GM12878 (cell line): ENCODE data around the gene LHFPL3. TPM values are rescaled to one million over a fixed set of nuclear protein-coding genes. Genes with fewer than 3 reads are reported as not detected.

Experiments
- ATAC-seq: fragments of 200-7000 bp; cut with Tn5 transposase; 3 replicates; pipeline ENCODE4 v1.9.1; 2020; ENCODE audit warnings: mild to moderate bottlenecking, moderate library complexity
- BruUV-seq: library from RNA; stranded (reverse); fragments of 400-500 nt; replicated peaks from 2 replicates; lab custom pipeline; 2021; lab: Mats Ljungman, UMichigan
- CTCF ChIA-PET: fragments of 300-600 bp; sonication (Branson Sonifier 250); formaldehyde crosslinking; extraction: SDS; loops from one replicate; lab custom pipeline; 2021; ENCODE audit warnings: inconsistent platforms; lab: Yijun Ruan, JAX
- POLR2A ChIA-PET: fragments of 350-600 bp; formaldehyde crosslinking; extraction: SDS; loops from one replicate; lab custom pipeline; 2021; ENCODE audit warnings: inconsistent platforms; lab: Charles Lee
- RAD21 ChIA-PET: fragments of 300-600 bp; sonication (Branson Sonifier 250); formaldehyde crosslinking; loops from one replicate; lab custom pipeline; 2023; ENCODE audit warnings: antibody characterized with exemption; ENCODE audit not compliant: unreplicated experiment; lab: Charles Lee
- SMC1A ChIA-PET: fragments of 300-600 bp; sonication (Branson Sonifier 250); formaldehyde crosslinking; loops from one replicate; lab custom pipeline; 2023; ENCODE audit not compliant: unreplicated experiment, uncharacterized antibody; lab: Charles Lee
- DNase-seq: peaks from one replicate; pipeline ENCODE4 v3.0.0-alpha.2; 2011; ENCODE audit warnings: low read depth, low spot score
- FAIRE-seq: peaks from 3 replicates; lab custom pipeline; 2011; peaks lifted over from hg19 to GRCh38; lab: Jason Lieb, UNC
- H2AFZ ChIP-seq: 2 replicates; pipeline ENCODE4 v1.6.0; 2011; ENCODE audit warnings: low read depth, low read length, control low read depth; ENCODE audit not compliant: control insufficient read depth
- H3K27ac ChIP-seq: 2 replicates; pipeline ENCODE4 v1.5.1; 2011; ENCODE audit warnings: control low read depth; ENCODE audit not compliant: control insufficient read depth, insufficient read depth
- H3K27me3 ChIP-seq, 2 experiments: replicated peaks in 1 of 2; 2 replicates each; pipeline versions ENCODE4 v1.6.0 to v1.6.1; 2011; ENCODE audit warnings: low read length in 1 of 2; ENCODE audit not compliant: control insufficient read depth in 2 of 2, insufficient read depth in 2 of 2
- H3K36me3 ChIP-seq, 2 experiments: 2 replicates each; pipeline ENCODE4 v1.5.1; 2011; ENCODE audit warnings: low read length in 1 of 2; ENCODE audit not compliant: control insufficient read depth in 2 of 2, insufficient read depth in 2 of 2
- H3K4me1 ChIP-seq: 2 replicates; pipeline ENCODE4 v1.6.1; 2011; ENCODE audit warnings: mild to moderate bottlenecking, low read length, moderate library complexity, mixed read lengths; ENCODE audit not compliant: control insufficient read depth, insufficient read depth
- H3K4me2 ChIP-seq: 2 replicates; pipeline ENCODE4 v1.6.0; 2011; ENCODE audit warnings: control low read depth; ENCODE audit not compliant: control insufficient read depth, insufficient read depth
- H3K4me3 ChIP-seq: fragments of 200-600 bp; sonication (generic); 2 replicates; pipeline ENCODE4 v1.5.1; 2016
- H3K79me2 ChIP-seq: 2 replicates; pipeline ENCODE4 v1.6.0; 2011; ENCODE audit warnings: low read length; ENCODE audit not compliant: control insufficient read depth, insufficient read depth
- H3K9ac ChIP-seq: 2 replicates; pipeline ENCODE4 v1.8.0; 2011; ENCODE audit warnings: low read length, control low read depth, mixed read lengths; ENCODE audit not compliant: control insufficient read depth, insufficient read depth
- H3K9me3 ChIP-seq: replicated peaks from 3 replicates; pipeline ENCODE4 v1.5.1; 2011; ENCODE audit warnings: mild to moderate bottlenecking, low read length; ENCODE audit not compliant: control insufficient read depth, insufficient read depth
- H4K20me1 ChIP-seq: 2 replicates; pipeline ENCODE4 v1.6.0; 2011; ENCODE audit not compliant: control insufficient read depth, insufficient read depth
- CHD1 ChIP-seq: IDR thresholded peaks from 2 replicates; pipeline ENCODE4 v1.6.1; 2012; ENCODE audit warnings: low read depth, low read length, improper control_type of control experiment
- MEF2B ChIP-seq: fragments of 450-650 bp; IDR thresholded peaks from 2 replicates; pipeline ENCODE4 v1.6.1; 2018; ENCODE audit warnings: mild to moderate bottlenecking, moderate library complexity; ENCODE audit not compliant: partially characterized antibody, poor library complexity, severe bottlenecking
- RFX5 ChIP-seq: IDR thresholded peaks from 2 replicates; pipeline ENCODE4 v1.6.1; 2011; ENCODE audit warnings: low read depth, low read length, improper control_type of control experiment
- SIN3A ChIP-seq: IDR thresholded peaks from 2 replicates; pipeline ENCODE4 v1.6.1; 2012; ENCODE audit warnings: low read depth, low read length, improper control_type of control experiment
- SMC3 ChIP-seq: IDR thresholded peaks from 2 replicates; pipeline ENCODE4 v1.6.1; 2011; ENCODE audit warnings: low read length, improper control_type of control experiment, borderline replicate concordance
- SP1 ChIP-seq: IDR thresholded peaks from one replicate; pipeline ENCODE4 v1.6.1; 2011; ENCODE audit warnings: low read depth, low read length
- TCF3 ChIP-seq: IDR thresholded peaks from 2 replicates; pipeline ENCODE4 v1.6.1; 2012; ENCODE audit warnings: low read depth, mild to moderate bottlenecking, low read length, borderline replicate concordance; ENCODE audit not compliant: insufficient read depth
- TCF7 ChIP-seq: IDR thresholded peaks from 2 replicates; pipeline ENCODE4 v1.6.1; 2014; ENCODE audit warnings: antibody characterized with exemption, borderline replicate concordance
- WGBS: methylation state at CpG from one replicate; pipeline ENCODE4 v1.1.6; 2016; ENCODE audit warnings: low lambda C conversion rate; ENCODE audit not compliant: insufficient replicate concordance, insufficient coverage; ENCODE audit errors: missing lambda C conversion rate; 5-methylcytosine and 5-hydroxymethylcytosine counted together
- in situ Hi-C: fragments of 300-500 bp; cut with MboI; formaldehyde crosslinking; loops from 9 replicates; pipeline ENCODE4 v1.14.3; 2018; ENCODE audit warnings: mixed read lengths
- intact Hi-C: fragments of 100-400 bp; cut with micrococcal nuclease; formaldehyde crosslinking; loops from one replicate; pipeline ENCODE4 v1.14.2; 2022; ENCODE audit not compliant: unreplicated experiment
- polyA plus RNA-seq, 11 experiments: library from polyadenylated mRNA; depleted of rRNA in 4 of 11; unstranded in 6 of 11; stranded (reverse) in 5 of 11; fragments of >200 nt; fragmentation: Nextera tagmentation in 4 of 11; fragmentation: Illumina TruSeq in 1 of 11; extraction: Ambion mirVana in 4 of 11; extraction: Trizol in 1 of 11; gene quantifications; 1 replicate in 1 of 11; 2 replicates in 10 of 11; pipeline versions ENCODE4 v1.2.1 to v1.2.3, GENCODE V29; 2011 to 2016; ENCODE audit warnings: inconsistent platforms in 2 of 11, missing spikeins in 2 of 11, low read depth in 1 of 11
- total RNA-seq, 4 experiments: library from RNA; depleted of rRNA in 3 of 4; stranded (reverse); fragments of >200 nt in 3 of 4; fragmentation: Illumina TruSeq in 1 of 4; extraction: Trizol in 1 of 4; gene quantifications; 2 replicates each; pipeline versions ENCODE4 v1.2.1 to v1.2.3, GENCODE V29; 2013 to 2021
- TF ChIP-seq, protein P1 (sequence below): fragments of 450-650 bp; IDR thresholded peaks from 2 replicates; pipeline ENCODE4 v1.6.1; 2016; ENCODE audit warnings: mild to moderate bottlenecking

The LHFPL3 gene
- total and polyA plus RNA-seq, 10 of the 15 experiments (the other 5 are each of a cell fraction or from before 2014, with no cell fraction given) = 0.09 TPM; not detected in 9

GRCh38 chr7:104328970-104329825, 795 bp downstream of the LHFPL3 start:
- in situ Hi-C loops (no loop called here), intact Hi-C loops (no loop called here)
- no peak for TF ChIP-seq SP1
- TF ChIP-seq SMC3 = no peak
- TF ChIP-seq, protein P1, sequence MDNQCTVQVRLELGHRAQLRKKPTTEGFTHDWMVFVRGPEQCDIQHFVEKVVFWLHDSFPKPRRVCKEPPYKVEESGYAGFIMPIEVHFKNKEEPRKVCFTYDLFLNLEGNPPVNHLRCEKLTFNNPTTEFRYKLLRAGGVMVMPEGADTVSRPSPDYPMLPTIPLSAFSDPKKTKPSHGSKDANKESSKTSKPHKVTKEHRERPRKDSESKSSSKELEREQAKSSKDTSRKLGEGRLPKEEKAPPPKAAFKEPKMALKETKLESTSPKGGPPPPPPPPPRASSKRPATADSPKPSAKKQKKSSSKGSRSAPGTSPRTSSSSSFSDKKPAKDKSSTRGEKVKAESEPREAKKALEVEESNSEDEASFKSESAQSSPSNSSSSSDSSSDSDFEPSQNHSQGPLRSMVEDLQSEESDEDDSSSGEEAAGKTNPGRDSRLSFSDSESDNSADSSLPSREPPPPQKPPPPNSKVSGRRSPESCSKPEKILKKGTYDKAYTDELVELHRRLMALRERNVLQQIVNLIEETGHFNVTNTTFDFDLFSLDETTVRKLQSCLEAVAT = no peak
- TF ChIP-seq TCF7 = no peak
- no peak for TF ChIP-seq TCF3
- TF ChIP-seq RFX5 = no peak
- no peak for TF ChIP-seq MEF2B
- TF ChIP-seq CHD1 = no peak
- TF ChIP-seq SIN3A = no peak
- H3K79me2 ChIP-seq = no peaks in the 10 kb centered on the region
- H4K20me1 ChIP-seq = no peaks in the 10 kb centered on the region
- ChIA-PET CTCF (interaction anchor here (1.0 kb wide), 1 partner anchor 16 kb away, joined by 3 read pairs; no protein-coding TSS in a partner anchor), POLR2A (no interaction called here), SMC1A (interaction anchor here (0.6 kb wide), 1 partner anchor 517 kb away, joined by 3 read pairs; no protein-coding TSS in a partner anchor), RAD21 (no interaction called here)
- H3K36me3 ChIP-seq = no peaks in the 10 kb centered on the region
- 5% methylated on average over 55 of the region's 59 CpGs for WGBS
- H3K27ac ChIP-seq = no peak overlapping the region
- ATAC-seq (no peak), DNase-seq (no peak), FAIRE-seq (no peak)
- no peaks in the 10 kb centered on the region for H3K9me3 ChIP-seq
- no peak overlapping the region for H3K4me2 ChIP-seq
- H2AFZ ChIP-seq = no peak overlapping the region
- peaks cover 8 to 12% of the 10 kb centered on the region in 2 experiments; a peak in 3 of 4 replicates for H3K27me3 ChIP-seq
- no peaks in the 10 kb centered on the region for H3K4me1 ChIP-seq
- H3K4me3 ChIP-seq = no peak overlapping the region
- BruUV-seq = no TSS peak
- H3K9ac ChIP-seq = no peak overlapping the region
